K562 (cell line): ENCODE measurements around the gene FMN1. TPM values are rescaled to one million over a fixed set of nuclear protein-coding genes. Genes with fewer than 3 reads are reported as not detected.

Experiments used
- ATAC-seq: fragments of 200-7000 bp; cut with Tn5 transposase; 3 replicates; pipeline ENCODE4 v1.9.1; 2020; ENCODE audit warnings: moderate library complexity
- BruUV-seq: library from RNA; stranded (reverse); fragments of 400-500 nt; replicated peaks from 2 replicates; lab custom pipeline; 2021; lab: Mats Ljungman, UMichigan
- CTCF ChIA-PET: fragments of 300-600 bp; formaldehyde crosslinking; extraction: SDS; loops from one replicate; lab custom pipeline; 2021; ENCODE audit warnings: low intra/inter-chr PET ratio; lab: Yijun Ruan, JAX
- POLR2A ChIA-PET: fragments of 300-600, 350-650 bp; sonication (Branson Sonifier 250); formaldehyde crosslinking; extraction: SDS; loops from one replicate; lab custom pipeline; 2021; ENCODE audit warnings: antibody characterized with exemption, inconsistent platforms; lab: Yijun Ruan, JAX
- DNase-seq, 4 experiments: peaks; one replicate each; pipeline versions ENCODE4 v3.0.0 to v3.0.0-alpha.2; 2011 to 2018; ENCODE audit warnings: low spot score in 3 of 4, mixed read lengths in 3 of 4; ENCODE audit errors: extremely low read depth in 1 of 4
- FAIRE-seq: peaks from 2 replicates; lab custom pipeline; 2011; peaks lifted over from hg19 to GRCh38; lab: Jason Lieb, UNC
- H2AFZ ChIP-seq: 2 replicates; pipeline ENCODE4 v1.6.0; 2011; ENCODE audit warnings: low read depth, low read length, control low read depth, inconsistent platforms
- H3K27ac ChIP-seq: fragments of 200-600 bp; 3 replicates; pipeline ENCODE4 v1.8.0; 2011; ENCODE audit warnings: low read depth, mild to moderate bottlenecking, control low read depth, inconsistent platforms, low read length, moderate library complexity, mixed read lengths; ENCODE audit errors: extremely low read depth
- H3K27me3 ChIP-seq, 2 experiments: fragments of 300-600 bp in 1 of 2; 2 replicates in 1 of 2; 3 replicates in 1 of 2; pipeline versions ENCODE4 v1.6.0 to v1.8.0; 2011; ENCODE audit warnings: inconsistent platforms in 2 of 2, low read length in 2 of 2, mild to moderate bottlenecking in 1 of 2, mixed read lengths in 1 of 2, moderate library complexity in 1 of 2; ENCODE audit not compliant: control insufficient read depth in 2 of 2, insufficient read depth in 2 of 2
- H3K36me3 ChIP-seq: fragments of 300-600 bp; 3 replicates; pipeline ENCODE4 v1.8.0; 2011; ENCODE audit warnings: mild to moderate bottlenecking, low read length, inconsistent platforms; ENCODE audit not compliant: control insufficient read depth, insufficient read depth
- H3K4me1 ChIP-seq, 2 experiments: fragments of 200-600 bp in 1 of 2; replicated peaks in 1 of 2; 2 replicates in 1 of 2; 3 replicates in 1 of 2; pipeline versions ENCODE4 v1.5.1 to v1.8.0; 2011; ENCODE audit warnings: inconsistent platforms in 2 of 2, low read length in 2 of 2, mild to moderate bottlenecking in 1 of 2, mixed read lengths in 1 of 2, moderate library complexity in 1 of 2; ENCODE audit not compliant: control insufficient read depth in 2 of 2, insufficient read depth in 2 of 2
- H3K4me2 ChIP-seq: 2 replicates; pipeline ENCODE4 v1.6.1; 2011; ENCODE audit warnings: low read length, control low read depth, inconsistent platforms, mixed read lengths; ENCODE audit not compliant: insufficient read depth
- H3K4me3 ChIP-seq: fragments of 200-600 bp; sonication (generic), shearing (Covaris generic); 2 replicates; pipeline ENCODE4 v1.5.1; 2016; ENCODE audit warnings: control low read depth, inconsistent platforms
- H3K79me2 ChIP-seq: fragments of 200-600 bp; 3 replicates; pipeline ENCODE4 v1.8.0; 2011; ENCODE audit warnings: low read length, inconsistent platforms; ENCODE audit not compliant: control insufficient read depth, insufficient read depth
- H3K9ac ChIP-seq, 2 experiments: 2 replicates each; pipeline versions ENCODE4 v1.6.0 to v1.6.1; 2011; ENCODE audit warnings: low read depth in 2 of 2, low read length in 2 of 2, control low read depth in 1 of 2, inconsistent platforms in 1 of 2, mild to moderate bottlenecking in 1 of 2, mixed read lengths in 1 of 2; ENCODE audit not compliant: insufficient read depth in 1 of 2
- H3K9me1 ChIP-seq: one replicate; pipeline ENCODE4 v1.6.0; 2011; ENCODE audit warnings: inconsistent platforms, mild to moderate bottlenecking, low read length, moderate library complexity; ENCODE audit not compliant: control insufficient read depth, insufficient read depth
- H3K9me3 ChIP-seq: replicated peaks from 2 replicates; pipeline ENCODE4 v1.5.1; 2011; ENCODE audit warnings: low read depth, low read length, inconsistent platforms; ENCODE audit not compliant: control insufficient read depth, insufficient read depth
- H4K20me1 ChIP-seq: replicated peaks from 2 replicates; pipeline ENCODE4 v1.6.1; 2011; ENCODE audit warnings: low read length, inconsistent platforms, mixed read lengths; ENCODE audit not compliant: control insufficient read depth, insufficient read depth
- BCL6 ChIP-seq: fragments of 250-450 bp; sonication (Bioruptor Pico); IDR thresholded peaks from 2 replicates; pipeline ENCODE4 v1.4.0; 2020
- HNRNPLL ChIP-seq: fragments of 200-400 bp; formaldehyde crosslinking; IDR thresholded peaks from 2 replicates; pipeline ENCODE4 v1.6.1; 2017; ENCODE audit warnings: low read length, low read depth, mild to moderate bottlenecking; ENCODE audit not compliant: poor library complexity, severe bottlenecking
- HOMEZ ChIP-seq: fragments of 250-450 bp; sonication (Bioruptor Pico); IDR thresholded peaks from 2 replicates; pipeline ENCODE4 v1.4.0; 2020; ENCODE audit warnings: mild to moderate bottlenecking, moderate library complexity
- IFI16 ChIP-seq: fragments of 250-450 bp; sonication (Bioruptor Pico); IDR thresholded peaks from 2 replicates; pipeline ENCODE4 v2.1.2; 2022; ENCODE audit warnings: mild to moderate bottlenecking, inconsistent platforms
- JUN ChIP-seq, 2 experiments: sonication (generic) in 1 of 2; formaldehyde crosslinking in 1 of 2; IDR thresholded peaks; 2 replicates each; pipeline versions ENCODE4 v1.6.1 to v1.8.0; 2012 to 2022; ENCODE audit warnings: borderline replicate concordance in 2 of 2, mild to moderate bottlenecking in 2 of 2, improper control_type of control experiment in 1 of 2, low read depth in 1 of 2, low read length in 1 of 2, missing genetic modification reagents in 1 of 2
- NR2C2 ChIP-seq, 2 experiments: fragments of 200-800 bp in 1 of 2; sonication (Bioruptor generic) in 1 of 2; sonication (generic) in 1 of 2; formaldehyde crosslinking in 1 of 2; IDR thresholded peaks; 2 replicates each; pipeline versions ENCODE4 v1.6.1 to v1.8.0; 2016 to 2022; ENCODE audit warnings: mild to moderate bottlenecking in 1 of 2, missing compliant biosample characterization in 1 of 2, missing genetic modification characterization in 1 of 2, missing genetic modification reagents in 1 of 2
- POLR2AphosphoS5 ChIP-seq: IDR thresholded peaks from 2 replicates; pipeline ENCODE4 v1.6.1; 2011; ENCODE audit warnings: mild to moderate bottlenecking, low read depth, low read length, moderate library complexity; ENCODE audit not compliant: control insufficient read depth, insufficient read depth
- POLR2B ChIP-seq: fragments of 450-650 bp; IDR thresholded peaks from 2 replicates; pipeline ENCODE4 v1.6.1; 2018; ENCODE audit warnings: low read depth; ENCODE audit not compliant: partially characterized antibody
- POLR2H ChIP-seq: IDR thresholded peaks from 2 replicates; pipeline ENCODE4 v1.6.1; 2016; ENCODE audit warnings: missing genetic modification characterization, low read depth, mild to moderate bottlenecking, control low read depth, missing compliant biosample characterization, moderate library complexity
- SP1 ChIP-seq: sonication (generic); formaldehyde crosslinking; IDR thresholded peaks from 2 replicates; pipeline ENCODE4 v1.8.1; 2022; ENCODE audit warnings: mild to moderate bottlenecking, missing genetic modification reagents
- TCF15 ChIP-seq: fragments of 250-450 bp; sonication (Bioruptor Pico); IDR thresholded peaks from 2 replicates; pipeline ENCODE4 v1.8.0; 2022; ENCODE audit warnings: moderate library complexity, mild to moderate bottlenecking, inconsistent platforms
- ZNF239 ChIP-seq: fragments of 250-450 bp; sonication (Bioruptor Pico); IDR thresholded peaks from 2 replicates; pipeline ENCODE4 v1.4.0; 2020; ENCODE audit warnings: mild to moderate bottlenecking
- ZNF444 ChIP-seq: fragments of 250-450 bp; sonication (Bioruptor Pico); IDR thresholded peaks from 2 replicates; pipeline ENCODE4 v1.4.0; 2020; ENCODE audit warnings: mild to moderate bottlenecking, moderate library complexity
- WGBS: fragments of 100-300 bp; shearing (Covaris generic); methylation state at CpG from one replicate; pipeline ENCODE4 v1.1.6; 2016; ENCODE audit warnings: low coverage, mixed read lengths; ENCODE audit not compliant: insufficient coverage; ENCODE audit errors: missing lambda C conversion rate; 5-methylcytosine and 5-hydroxymethylcytosine counted together
- in situ Hi-C: fragments of 300-500 bp; cut with MboI; formaldehyde crosslinking; loops from 4 replicates; pipeline ENCODE4 v1.15.0; 2018; ENCODE audit warnings: inconsistent platforms, mixed read lengths
- intact Hi-C: fragments of 100-400 bp; cut with micrococcal nuclease; formaldehyde crosslinking; loops from 2 replicates; pipeline ENCODE4 v1.14.2; 2022
- polyA plus RNA-seq, 8 experiments: library from polyadenylated mRNA; depleted of rRNA in 4 of 8; stranded (reverse) in 5 of 8; unstranded in 3 of 8; fragments of >200 nt; fragmentation: Nextera tagmentation in 2 of 8; fragmentation: Illumina TruSeq in 1 of 8; extraction: Ambion mirVana in 2 of 8; extraction: Trizol in 1 of 8; gene quantifications; 2 replicates each; pipeline versions ENCODE4 v1.2.1 to v1.2.3, GENCODE V29; 2011 to 2014; ENCODE audit warnings: inconsistent platforms in 1 of 8, missing spikeins in 1 of 8
- total RNA-seq, 7 experiments: library from RNA; depleted of rRNA in 6 of 7; stranded (reverse); fragments of >200 nt in 6 of 7; fragmentation: Illumina TruSeq in 2 of 7; extraction: Trizol in 2 of 7; gene quantifications; 2 replicates each; pipeline versions ENCODE4 v1.2.1 to v1.2.3, GENCODE V29; 2011 to 2021; ENCODE audit warnings: low replicate concordance in 1 of 7

The FMN1 gene
- total and polyA plus RNA-seq, 9 of the 15 experiments (the other 6 are each of a cell fraction or from before 2014, with no cell fraction given), result 0.03 to 0.07 (median 0.04) TPM; not detected in 6

GRCh38 chr15:32982001-32982400 is 212.5 kb downstream of the FMN1 start:
- no peak for TF ChIP-seq POLR2H
- TF ChIP-seq BCL6 (CRISPR knock-in tag), result no peak
- no peak for TF ChIP-seq POLR2AphosphoS5
- no peak for TF ChIP-seq IFI16 (CRISPR knock-in tag)
- no peak for TF ChIP-seq SP1 (CRISPR knock-in tag)
- no peak for TF ChIP-seq POLR2B
- TF ChIP-seq ZNF239 (CRISPR knock-in tag), result no peak
- no peak for TF ChIP-seq NR2C2 (CRISPR knock-in tag; IDR thresholded peaks at IDR 0.05)
- TF ChIP-seq NR2C2 (tag; IDR thresholded peaks at IDR 0.05), result no peak
- no peak for TF ChIP-seq ZNF444
- no peak for TF ChIP-seq JUN (IDR thresholded peaks at IDR 0.05; ENCODE audit: borderline replicate concordance, low read depth, low read length)
- no peak for TF ChIP-seq JUN (CRISPR knock-in tag; IDR thresholded peaks at IDR 0.05; ENCODE audit: borderline replicate concordance)
- no peak for TF ChIP-seq HOMEZ (CRISPR knock-in tag)
- TF ChIP-seq TCF15 (CRISPR knock-in tag), result no peak
- no peak for TF ChIP-seq HNRNPLL
- TF ChIP-seq, all 486 proteins: peak for 0
- H3K4me3 ChIP-seq, result no peak overlapping the region
- no peaks in the 10 kb centered on the region for H3K4me1 ChIP-seq
- 2% methylated on average over 4 of the region's 4 CpGs for WGBS
- no peak overlapping the region for H3K9ac ChIP-seq
- no TSS peak for BruUV-seq
- no peak overlapping the region for H3K27ac ChIP-seq
- H3K4me2 ChIP-seq, result no peak overlapping the region
- H3K27me3 ChIP-seq, result no peaks in the 10 kb centered on the region
- DNase-seq, result no peak
- no peaks in the 10 kb centered on the region for H3K9me1 ChIP-seq
- H3K9me3 ChIP-seq, result no peaks in the 10 kb centered on the region
- no peak for ATAC-seq
- no peaks in the 10 kb centered on the region for H3K79me2 ChIP-seq
- no peak for FAIRE-seq
- no peak overlapping the region for H2AFZ ChIP-seq
- in situ Hi-C loops (no loop called here), intact Hi-C loops (no loop called here)
- POLR2A ChIA-PET, result no interaction called here
- H3K36me3 ChIP-seq, result no peaks in the 10 kb centered on the region
- CTCF ChIA-PET, result no interaction called here
- H4K20me1 ChIP-seq, result no peaks in the 10 kb centered on the region
